Prostate gland (tissue), 2 donors: ENCODE measurements around the gene PDE4D.

Experiments
- POLR2AphosphoS5 ChIP-seq: sonication (generic); formaldehyde crosslinking; IDR thresholded peaks from one replicate; pipeline ENCODE4 v1.6.1; 2017; ENCODE audit warnings: antibody characterized with exemption
- TF ChIP-seq, protein P1 (sequence below), 4 experiments: fragments of 200-600 bp in 2 of 4; fragments of 450-650 bp in 2 of 4; sonication (generic) in 2 of 4; IDR thresholded peaks; 1 replicate in 3 of 4; 2 replicates in 1 of 4; pipeline ENCODE4 v1.5.1; 2016 to 2019; ENCODE audit warnings: antibody characterized with exemption in 4 of 4, mild to moderate bottlenecking in 2 of 4, moderate library complexity in 2 of 4

DNA sequence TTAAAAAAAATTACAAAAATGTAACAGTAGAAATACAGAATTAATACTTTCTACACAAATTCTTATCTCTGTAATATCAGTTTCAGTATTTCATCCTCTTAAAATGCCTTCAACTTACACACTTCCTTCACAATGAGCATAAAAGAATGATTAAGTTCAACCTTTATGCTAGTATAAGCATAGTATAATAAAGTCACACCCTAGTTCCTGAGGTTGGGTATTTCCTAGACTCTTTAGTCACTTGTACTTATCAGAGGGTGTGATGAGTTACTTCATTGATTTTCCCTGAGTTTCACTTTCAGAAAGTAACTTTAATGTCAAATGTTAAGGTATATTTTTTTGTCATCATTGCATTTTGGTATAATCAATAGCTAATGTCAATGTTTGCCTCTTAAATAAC lies 302.4 kb downstream of the PDE4D start:
- TF ChIP-seq POLR2AphosphoS5: no peak
- TF ChIP-seq, protein P1, sequence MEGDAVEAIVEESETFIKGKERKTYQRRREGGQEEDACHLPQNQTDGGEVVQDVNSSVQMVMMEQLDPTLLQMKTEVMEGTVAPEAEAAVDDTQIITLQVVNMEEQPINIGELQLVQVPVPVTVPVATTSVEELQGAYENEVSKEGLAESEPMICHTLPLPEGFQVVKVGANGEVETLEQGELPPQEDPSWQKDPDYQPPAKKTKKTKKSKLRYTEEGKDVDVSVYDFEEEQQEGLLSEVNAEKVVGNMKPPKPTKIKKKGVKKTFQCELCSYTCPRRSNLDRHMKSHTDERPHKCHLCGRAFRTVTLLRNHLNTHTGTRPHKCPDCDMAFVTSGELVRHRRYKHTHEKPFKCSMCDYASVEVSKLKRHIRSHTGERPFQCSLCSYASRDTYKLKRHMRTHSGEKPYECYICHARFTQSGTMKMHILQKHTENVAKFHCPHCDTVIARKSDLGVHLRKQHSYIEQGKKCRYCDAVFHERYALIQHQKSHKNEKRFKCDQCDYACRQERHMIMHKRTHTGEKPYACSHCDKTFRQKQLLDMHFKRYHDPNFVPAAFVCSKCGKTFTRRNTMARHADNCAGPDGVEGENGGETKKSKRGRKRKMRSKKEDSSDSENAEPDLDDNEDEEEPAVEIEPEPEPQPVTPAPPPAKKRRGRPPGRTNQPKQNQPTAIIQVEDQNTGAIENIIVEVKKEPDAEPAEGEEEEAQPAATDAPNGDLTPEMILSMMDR (IDR thresholded peaks at IDR 0.05): no peak
